ENCODE results near the gene BCAS3.

Gene BCAS3

DNA sequence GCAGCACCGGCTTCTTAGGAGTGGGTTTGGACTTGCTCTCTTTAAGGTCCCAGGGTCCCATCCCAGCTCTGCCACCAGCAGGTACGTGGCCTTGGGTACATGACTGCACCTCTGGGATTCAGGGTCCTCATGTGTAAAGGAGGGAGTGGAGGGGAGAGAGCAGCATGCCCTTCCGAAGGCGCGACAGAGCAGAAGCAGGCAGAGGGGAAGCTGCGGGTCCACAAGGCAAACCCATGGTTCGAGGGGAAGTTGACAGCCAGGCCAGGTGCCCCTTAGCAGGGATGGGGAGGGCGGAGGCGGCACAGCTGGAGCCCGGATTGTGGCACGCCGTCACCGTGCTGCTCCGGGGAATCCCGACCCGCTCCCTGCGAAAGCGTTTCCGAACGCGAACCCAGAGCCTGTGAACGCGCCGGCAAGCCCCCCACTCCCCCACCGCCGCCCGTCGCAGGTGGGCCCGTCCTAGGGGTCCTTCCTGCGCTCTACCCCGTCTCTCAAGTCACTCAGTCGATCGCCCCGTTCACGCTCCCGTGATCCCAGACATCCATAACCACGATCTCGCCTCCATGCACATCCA lies 717.8 kb downstream of the BCAS3 start:
- no peak for TF ChIP-seq CTCF (IDR thresholded peaks at IDR 0.05; ENCODE audit: insufficient read depth, low read depth, low read length, missing control alignments)
- no peak overlapping the region for H3K4me3 ChIP-seq (ENCODE audit: low read length)
- DNase-seq (ENCODE audit: low read depth): no peak

GRCh38 chr17:61395983-61396585 lies 718.4 kb downstream of the BCAS3 start:
- no peak for DNase-seq (ENCODE audit: low read depth)
- no peak overlapping the region for H3K4me3 ChIP-seq (ENCODE audit: low read length)
- no peak for TF ChIP-seq CTCF (IDR thresholded peaks at IDR 0.05; ENCODE audit: insufficient read depth, low read depth, low read length, missing control alignments)

- no peak for TF ChIP-seq CTCF (IDR thresholded peaks at IDR 0.05; ENCODE audit: insufficient read depth, low read depth, low read length, missing control alignments)
- no peak for DNase-seq (ENCODE audit: low read depth)
- no peak overlapping the region for H3K4me3 ChIP-seq (ENCODE audit: low read length)
Measured at GRCh38 chr17:61396586-61397085, 719.0 kb downstream of the BCAS3 start.

DNA sequence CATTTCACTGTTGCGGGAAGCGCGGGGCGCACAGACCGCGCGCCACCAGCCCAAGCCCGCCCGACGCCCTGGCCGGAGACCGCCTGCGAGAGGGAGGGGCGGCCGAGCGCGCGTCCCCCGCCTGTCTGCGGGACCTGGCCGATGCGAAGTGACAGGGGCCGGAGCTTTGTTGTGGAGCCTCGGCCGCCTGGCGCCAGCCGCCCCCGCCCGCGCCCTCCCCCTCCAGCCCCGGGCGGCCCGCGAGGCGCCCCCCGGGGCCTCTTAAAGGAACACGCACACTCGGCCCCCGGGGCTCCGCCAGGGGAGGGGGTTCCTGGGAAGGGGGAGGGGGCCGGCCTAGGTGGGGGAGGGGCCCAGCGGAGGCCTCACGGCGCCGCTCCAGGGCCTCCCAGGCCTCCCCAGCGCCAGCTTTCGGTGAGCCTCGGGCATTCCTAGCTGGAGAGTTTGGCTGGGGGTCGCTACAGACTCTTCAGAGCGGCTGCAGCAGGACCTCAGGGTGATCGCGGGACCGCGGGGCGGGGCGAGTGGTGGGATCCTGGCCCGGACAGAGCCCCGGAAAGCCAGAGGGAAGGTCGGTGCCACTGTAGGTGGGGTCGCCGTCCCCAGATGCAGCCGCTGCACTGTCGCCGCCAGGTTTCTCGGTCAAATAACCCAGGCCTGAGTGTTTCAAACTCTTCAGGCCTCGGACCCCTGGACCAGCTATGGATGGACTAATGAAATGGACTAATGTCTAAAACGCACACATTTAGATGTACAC lies 719.6 kb downstream of the BCAS3 start:
- no peak for TF ChIP-seq CTCF (IDR thresholded peaks at IDR 0.05; ENCODE audit: insufficient read depth, low read depth, low read length, missing control alignments)
- H3K4me3 ChIP-seq (ENCODE audit: low read length): no peak overlapping the region
- DNase-seq (ENCODE audit: low read depth): no peak

- TF ChIP-seq CTCF (IDR thresholded peaks at IDR 0.05; ENCODE audit: insufficient read depth, low read depth, low read length, missing control alignments): no peak
- H3K4me3 ChIP-seq (ENCODE audit: low read length): peak overlapping the region; percentile 10
- DNase-seq (ENCODE audit: low read depth): no peak
Measured at GRCh38 chr17:61398721-61399130, 721.1 kb downstream of the BCAS3 start.

DNA sequence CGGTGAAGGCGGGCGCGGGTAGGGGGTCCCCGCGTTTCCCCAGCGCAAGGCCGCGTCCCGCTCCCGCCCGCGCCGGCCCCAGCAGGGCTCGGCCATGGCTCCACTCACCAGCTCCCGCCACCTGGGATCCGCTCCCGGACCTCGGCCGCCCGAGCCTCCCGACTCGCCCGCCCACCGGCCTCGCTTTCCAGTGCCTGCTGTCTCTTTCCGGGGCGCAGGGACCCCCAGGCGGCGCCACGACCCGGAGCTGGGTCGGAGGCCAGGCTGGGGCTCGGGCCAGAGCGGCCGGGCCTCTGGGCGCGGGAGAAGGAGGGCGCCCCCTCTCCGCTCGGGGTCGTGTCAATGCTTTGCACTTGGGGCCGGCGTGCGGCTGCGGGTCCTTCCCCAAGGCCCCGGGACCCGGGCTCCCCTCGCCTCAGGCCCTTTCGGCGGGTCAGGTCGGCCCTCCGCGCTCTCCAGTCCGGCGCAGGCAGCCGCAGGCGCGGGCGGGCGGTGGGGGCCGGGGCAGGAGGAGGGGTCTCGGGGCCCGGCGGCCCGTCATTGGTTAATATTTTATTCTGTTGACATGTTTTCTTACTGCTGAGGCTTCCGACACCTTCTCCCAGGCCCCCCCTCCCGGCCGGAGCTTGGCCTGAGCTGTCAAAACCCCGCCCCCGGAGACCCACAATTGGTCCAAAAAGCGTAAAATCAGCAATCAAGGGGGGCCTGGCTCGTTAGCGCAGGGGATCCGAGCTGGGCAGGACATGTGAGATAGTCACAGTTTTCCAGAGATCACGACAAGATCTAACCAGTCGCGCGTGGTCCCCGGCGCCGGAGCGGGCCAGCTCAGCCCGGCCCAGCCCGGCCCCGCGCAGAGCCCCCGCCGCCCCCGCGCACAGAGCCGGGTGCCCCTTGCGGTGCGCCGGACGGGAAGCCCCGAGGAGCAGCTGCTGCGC lies 721.7 kb downstream of the BCAS3 start, which contains the start of gene TBX2:
TBX2 (plus strand) TSS at position 713 of the 935 bp plus-strand sequence. CDS start 334 bp downstream, outside the sequence.
- TF ChIP-seq CTCF (IDR thresholded peaks at IDR 0.05; ENCODE audit: insufficient read depth, low read depth, low read length, missing control alignments): no peak
- peak within 1 kb of the TSS; percentile 16 for H3K4me3 ChIP-seq (ENCODE audit: low read length)

More for the DNA sequence above, 721.7 kb downstream of the BCAS3 start, which contains the start of gene TBX2:
- peak; percentile 37 for DNase-seq (ENCODE audit: low read depth)
